Activated naive CD8-positive, alpha-beta T cell treated with anti-CD3 and anti-CD28 coated beads, Interleukin-2, amount 50 U/mL, for 16 hours (primary cell): ENCODE data around the gene FECH.

Experiments
- DNase-seq: peaks from one replicate; pipeline ENCODE4 v3.0.0-alpha.2; 2020; ENCODE audit warnings: low read depth, low spot score

The FECH gene

GRCh38 chr18:57581301-57581934, 5.1 kb downstream of the FECH start:
- DNase-seq = no peak

GRCh38 chr18:57579934-57580333, 6.6 kb downstream of the FECH start:
- no peak for DNase-seq

- no peak for DNase-seq
Measured at GRCh38 chr18:57576316-57576715, 10.2 kb downstream of the FECH start.

- no peak for DNase-seq
Measured at GRCh38 chr18:57575542-57575941, 11.0 kb downstream of the FECH start.

- no peak for DNase-seq
Measured at GRCh38 chr18:57574866-57575265, 11.6 kb downstream of the FECH start.

GRCh38 chr18:57570162-57570561, 16.3 kb downstream of the FECH start:
- DNase-seq = no peak

GRCh38 chr18:57569133-57569532, 17.4 kb downstream of the FECH start:
- no peak for DNase-seq

GRCh38 chr18:57561728-57562423, 24.6 kb downstream of the FECH start:
- DNase-seq = no peak

GRCh38 chr18:57561261-57561660, 25.2 kb downstream of the FECH start:
- DNase-seq = no peak

- no peak for DNase-seq
Measured at GRCh38 chr18:57559314-57559713, 27.2 kb downstream of the FECH start.

GRCh38 chr18:57555134-57555533, 31.4 kb downstream of the FECH start:
- DNase-seq = no peak

GRCh38 chr18:57550510-57550909, 36.0 kb downstream of the FECH start:
- no peak for DNase-seq

GRCh38 chr18:57547260-57547659, 39.2 kb downstream of the FECH start:
- no peak for DNase-seq

GRCh38 chr18:57544936-57545660, 41.4 kb downstream of the FECH start:
- DNase-seq = no peak

GRCh38 chr18:57543560-57543959, 42.9 kb downstream of the FECH start:
- DNase-seq = no peak

- no peak for DNase-seq
Measured at GRCh38 chr18:57542812-57543427, 43.6 kb downstream of the FECH start.

GRCh38 chr18:57542126-57542525, 44.4 kb downstream of the FECH start:
- no peak for DNase-seq

- DNase-seq = no peak
Measured at GRCh38 chr18:57539702-57540101, 46.8 kb downstream of the FECH start.

GRCh38 chr18:57538614-57539013, 47.9 kb downstream of the FECH start:
- DNase-seq = no peak

GRCh38 chr18:57534511-57534909, 52.0 kb downstream of the FECH start:
- DNase-seq = no peak

GRCh38 chr18:57533868-57534510, 52.5 kb downstream of the FECH start:
- DNase-seq = no peak
